Measurements from ENCODE around the gene OTUD7B. TPM values are rescaled to one million over a fixed set of nuclear protein-coding genes. Genes with fewer than 3 reads are reported as not detected.
A peak's percentile ranks its signal among the peaks of the same experiment; 100 is the strongest.

OTUD7B gene
- total RNA-seq, 1 donor, result 0.54 TPM

- no peak for DNase-seq (ENCODE audit: low read depth in 2 of 3, low spot score in 2 of 3)
These were observed 4.9 kb downstream of the OTUD7B start for GRCh38 chr1:150005606-150006005.

- DNase-seq (ENCODE audit: low read depth in 2 of 3, low spot score in 2 of 3), result no peak
These were observed 6.7 kb downstream of the OTUD7B start for GRCh38 chr1:150003801-150004200.

GRCh38 chr1:150002217-150002616, 8.3 kb downstream of the OTUD7B start:
- DNase-seq (ENCODE audit: low read depth in 2 of 3, low spot score in 2 of 3), result no peak

- no peak for DNase-seq (ENCODE audit: low read depth in 2 of 3, low spot score in 2 of 3)
These were observed 9.1 kb downstream of the OTUD7B start for GRCh38 chr1:150001415-150001814.

GRCh38 chr1:149997585-149998262, 12.8 kb downstream of the OTUD7B start:
- DNase-seq (ENCODE audit: low read depth in 2 of 3, low spot score in 2 of 3), result peak in 2 of 3 donors; percentile 69 to 76

GRCh38 chr1:149995927-149996326, 14.6 kb downstream of the OTUD7B start:
- DNase-seq (ENCODE audit: low read depth in 2 of 3, low spot score in 2 of 3), result no peak

GRCh38 chr1:149993764-149994163, 16.8 kb downstream of the OTUD7B start:
- DNase-seq (ENCODE audit: low read depth in 2 of 3, low spot score in 2 of 3), result no peak

- no peak for DNase-seq (ENCODE audit: low read depth in 2 of 3, low spot score in 2 of 3)
These were observed 17.3 kb downstream of the OTUD7B start for GRCh38 chr1:149993181-149993580.

- DNase-seq (ENCODE audit: low read depth in 2 of 3, low spot score in 2 of 3), result no peak
These were observed 23.3 kb downstream of the OTUD7B start for GRCh38 chr1:149987297-149987595.

GRCh38 chr1:149986486-149987296, 23.8 kb downstream of the OTUD7B start:
- no peak for DNase-seq (ENCODE audit: low read depth in 2 of 3, low spot score in 2 of 3)

GRCh38 chr1:149979972-149980540, 30.5 kb downstream of the OTUD7B start:
- DNase-seq (ENCODE audit: low read depth in 2 of 3, low spot score in 2 of 3), result no peak

GRCh38 chr1:149979245-149979971, 31.1 kb downstream of the OTUD7B start:
- no peak for DNase-seq (ENCODE audit: low read depth in 2 of 3, low spot score in 2 of 3)

- no peak for DNase-seq (ENCODE audit: low read depth in 2 of 3, low spot score in 2 of 3)
These were observed 31.9 kb downstream of the OTUD7B start for GRCh38 chr1:149978547-149979023.

GRCh38 chr1:149977345-149977744, 33.2 kb downstream of the OTUD7B start:
- DNase-seq (ENCODE audit: low read depth in 2 of 3, low spot score in 2 of 3), result no peak

GRCh38 chr1:149972547-149972946, 38.0 kb downstream of the OTUD7B start:
- DNase-seq (ENCODE audit: low read depth in 2 of 3, low spot score in 2 of 3), result no peak

GRCh38 chr1:149967646-149968045, 42.9 kb downstream of the OTUD7B start:
- no peak for DNase-seq (ENCODE audit: low read depth in 2 of 3, low spot score in 2 of 3)

GRCh38 chr1:149967041-149967440, 43.5 kb downstream of the OTUD7B start:
- DNase-seq (ENCODE audit: low read depth in 2 of 3, low spot score in 2 of 3), result no peak

GRCh38 chr1:149966405-149966804, 44.1 kb downstream of the OTUD7B start:
- no peak for DNase-seq (ENCODE audit: low read depth in 2 of 3, low spot score in 2 of 3)

GRCh38 chr1:149965440-149965839, 45.1 kb downstream of the OTUD7B start:
- no peak for DNase-seq (ENCODE audit: low read depth in 2 of 3, low spot score in 2 of 3)

- no peak for DNase-seq (ENCODE audit: low read depth in 2 of 3, low spot score in 2 of 3)
These were observed 47.2 kb downstream of the OTUD7B start for GRCh38 chr1:149963358-149963757.

- no peak for DNase-seq (ENCODE audit: low read depth in 2 of 3, low spot score in 2 of 3)
These were observed 47.8 kb downstream of the OTUD7B start for GRCh38 chr1:149962736-149963135.
